Ovary (tissue), 9 donors: ENCODE measurements around the gene FAM53B. TPM values are rescaled to one million over a fixed set of nuclear protein-coding genes. Genes with fewer than 3 reads are reported as not detected.
"Not testable (repeated sequence)": the region's sequence is repeated elsewhere in the genome, so short reads cannot be mapped to it uniquely, and the experiment has no call there.

Source experiments
- DNase-seq, 5 donors: peaks; one replicate each; pipeline ENCODE4 v3.0.0-alpha.2; 2019 to 2020
- H3K27ac ChIP-seq, 2 donors: fragments of 200-600 bp; one replicate each; pipeline versions ENCODE4 v1.5.1 to v1.8.0; 2019 to 2022
- H3K27me3 ChIP-seq: fragments of 200-600 bp; one replicate; pipeline ENCODE4 v1.8.0; 2022
- H3K36me3 ChIP-seq: fragments of 200-600 bp; sonication (generic); one replicate; pipeline ENCODE4 v1.5.1; 2019
- H3K4me1 ChIP-seq: one replicate; pipeline ENCODE4 v1.8.1; 2013; ENCODE audit warnings: mild to moderate bottlenecking, moderate library complexity; ENCODE audit not compliant: insufficient read depth
- H3K4me3 ChIP-seq: fragments of 200-600 bp; sonication (generic); one replicate; pipeline ENCODE4 v1.5.1; 2017
- H3K9me3 ChIP-seq, 2 donors: fragments of 200-600 bp in 1 of 2; sonication (generic) in 1 of 2; one replicate each; pipeline versions ENCODE4 v1.5.1 to v1.8.1; 2013 to 2019; ENCODE audit warnings: mild to moderate bottlenecking in 1 of 2, moderate library complexity in 1 of 2
- EP300 ChIP-seq: sonication (generic); formaldehyde crosslinking; IDR thresholded peaks from one replicate; pipeline ENCODE4 v1.6.1; 2017; ENCODE audit warnings: antibody characterized with exemption
- POLR2A ChIP-seq: fragments of 450-650 bp; IDR thresholded peaks from one replicate; pipeline ENCODE4 v1.6.1; 2017; ENCODE audit warnings: antibody characterized with exemption, mild to moderate bottlenecking, moderate library complexity
- WGBS, 3 donors: extraction: QIAGEN DNeasy Blood & Tissue Kit in 1 of 3; methylation state at CpG; one replicate each; pipeline versions ENCODE4 v1.1.5 to v1.1.7; 2013 to 2017; 5-methylcytosine and 5-hydroxymethylcytosine counted together
- intact Hi-C, 4 donors: fragments of 100-400 bp; cut with DNase I; formaldehyde crosslinking; loops; one replicate each; pipeline versions ENCODE4 v1.11.0 to v1.15.1; 2022 to 2023
- polyA plus RNA-seq, 2 donors: library from polyadenylated mRNA; stranded (reverse); fragments of 200-250 nt in 1 of 2; fragments of 350-450 nt in 1 of 2; fragmentation: Illumina TruSeq in 1 of 2; extraction: RNeasy Lipid Tissue Mini Kit (QIAGEN cat#74804) in 1 of 2; gene quantifications; one replicate each; pipeline ENCODE4 v1.2.3, GENCODE V29; 2013 to 2014
- total RNA-seq, 7 donors: library from RNA; depleted of rRNA in 2 of 7; stranded (reverse); fragments of >200 nt in 2 of 7; fragmentation: NEBNext Ultra II Directional in 3 of 7; extraction: Animal tissue kit (Norgen Biotek cat#: 25700) in 3 of 7; gene quantifications; one replicate each; pipeline versions ENCODE4 v1.1.0 to v1.2.4, GENCODE V29; 2016 to 2023
- TF ChIP-seq, protein P1 (sequence below), 3 donors: fragments of 450-650 bp in 2 of 3; fragments of 200-600 bp in 1 of 3; IDR thresholded peaks; one replicate each; pipeline versions ENCODE4 v1.5.1 to v1.8.0; 2016 to 2022; ENCODE audit warnings: antibody characterized with exemption in 3 of 3, mild to moderate bottlenecking in 1 of 3
- donor health status: DM: no; HTN: no; CAD: no; lungs with moderate emphysema.
- donor health status: DM: no; HTN: no; CAD: no.
- donor health status: Bipolar disorder and iron deficiency.
- donor health status: DM: yes; HTN: yes; CAD: no.
- donor health status: DM: no; HTN: no; CAD: no.
- donor health status: DM: yes; HTN: yes; CAD: no.

Gene FAM53B
- total and polyA plus RNA-seq, 9 donors, result 9.7 to 77.6 (median 45.5) TPM

- Histone ChIP-seq H3K36me3 (no peaks in the 10 kb centered on the region), H3K9me3 (no peaks in the 10 kb centered on the region), H3K27ac (no peak overlapping the region), H3K4me3 (no peak overlapping the region), H3K27me3 (no peaks in the 10 kb centered on the region), H3K4me1 (peaks cover 18% of the 10 kb centered on the region)
- WGBS, 3 donors, result 93 to 97% (median 96%) methylated on average over 34 of the region's 34 CpGs
- TF ChIP-seq EP300, result no peak
- TF ChIP-seq, protein P1, sequence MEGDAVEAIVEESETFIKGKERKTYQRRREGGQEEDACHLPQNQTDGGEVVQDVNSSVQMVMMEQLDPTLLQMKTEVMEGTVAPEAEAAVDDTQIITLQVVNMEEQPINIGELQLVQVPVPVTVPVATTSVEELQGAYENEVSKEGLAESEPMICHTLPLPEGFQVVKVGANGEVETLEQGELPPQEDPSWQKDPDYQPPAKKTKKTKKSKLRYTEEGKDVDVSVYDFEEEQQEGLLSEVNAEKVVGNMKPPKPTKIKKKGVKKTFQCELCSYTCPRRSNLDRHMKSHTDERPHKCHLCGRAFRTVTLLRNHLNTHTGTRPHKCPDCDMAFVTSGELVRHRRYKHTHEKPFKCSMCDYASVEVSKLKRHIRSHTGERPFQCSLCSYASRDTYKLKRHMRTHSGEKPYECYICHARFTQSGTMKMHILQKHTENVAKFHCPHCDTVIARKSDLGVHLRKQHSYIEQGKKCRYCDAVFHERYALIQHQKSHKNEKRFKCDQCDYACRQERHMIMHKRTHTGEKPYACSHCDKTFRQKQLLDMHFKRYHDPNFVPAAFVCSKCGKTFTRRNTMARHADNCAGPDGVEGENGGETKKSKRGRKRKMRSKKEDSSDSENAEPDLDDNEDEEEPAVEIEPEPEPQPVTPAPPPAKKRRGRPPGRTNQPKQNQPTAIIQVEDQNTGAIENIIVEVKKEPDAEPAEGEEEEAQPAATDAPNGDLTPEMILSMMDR (IDR thresholded peaks at IDR 0.05), result no peak
- TF ChIP-seq POLR2A, result no peak
- intact Hi-C loops, result no loop called here
- no peak for DNase-seq
Observed at GRCh38 chr10:124615259-124615658, 128.9 kb downstream of the FAM53B start.

DNA sequence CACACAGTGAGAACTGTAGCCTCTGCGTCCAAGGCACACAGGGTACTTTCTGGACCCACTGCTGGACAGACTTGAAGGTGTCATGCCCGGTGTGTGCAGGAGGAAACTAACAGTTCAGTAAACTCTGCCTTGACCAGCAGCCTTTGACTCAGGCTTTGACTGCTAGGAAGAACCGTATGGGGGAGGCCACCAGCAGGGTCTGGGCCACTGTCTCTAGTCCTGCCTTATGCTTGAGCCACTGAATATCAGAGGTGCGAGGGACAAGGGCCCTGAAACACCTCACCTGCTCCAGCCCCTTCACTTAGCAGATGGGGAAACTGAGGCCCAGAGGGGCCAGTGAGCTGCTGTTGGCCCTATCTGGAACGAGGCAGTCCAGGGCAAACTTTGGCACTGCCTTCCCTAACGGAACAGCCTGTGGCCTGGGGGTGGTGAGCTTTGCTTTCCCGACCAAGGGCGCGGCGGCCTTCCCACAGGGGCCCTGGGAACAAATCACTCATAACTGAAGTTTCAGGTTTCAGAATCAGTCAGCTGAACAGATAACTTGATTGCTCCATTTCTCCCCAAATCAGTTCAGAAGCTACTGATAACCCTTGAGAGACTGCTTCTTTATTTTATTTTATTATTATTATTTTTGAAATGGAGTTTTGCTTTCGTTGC, 130.0 kb downstream of the FAM53B start:
- 83 to 85% (median 84%) methylated on average over 11 of the region's 11 CpGs for WGBS, 3 donors

GRCh38 chr10:124612611-124613498, 131.3 kb downstream of the FAM53B start:
- 56 to 59% (median 57%) methylated on average over 18 of the region's 18 CpGs for WGBS, 3 donors
- Histone ChIP-seq H3K4me1 (peaks cover 7% of the 10 kb centered on the region), H3K27ac (peak overlapping the region in 1 of 2 donors; percentile 21), H3K4me3 (no peak overlapping the region), H3K9me3 (no peaks in the 10 kb centered on the region), H3K27me3 (no peaks in the 10 kb centered on the region), H3K36me3 (no peaks in the 10 kb centered on the region)
- TF ChIP-seq POLR2A (no peak), EP300 (no peak)
- TF ChIP-seq, protein P1 (IDR thresholded peaks at IDR 0.05), result no peak
- peak in 3 of 5 donors; percentile 50 to 66 (median 56) for DNase-seq
- intact Hi-C loops, result no loop called here

More for the DNA sequence above, 130.0 kb downstream of the FAM53B start:
- intact Hi-C loops, result no loop called here
- no peak for DNase-seq
- H3K4me1 ChIP-seq, result peaks cover 12% of the 10 kb centered on the region
- H3K27ac ChIP-seq, result no peak overlapping the region
- no peak overlapping the region for H3K4me3 ChIP-seq
- H3K27me3 ChIP-seq, result no peaks in the 10 kb centered on the region
- H3K36me3 ChIP-seq, result no peaks in the 10 kb centered on the region
- no peaks in the 10 kb centered on the region for H3K9me3 ChIP-seq
- TF ChIP-seq, protein P1 (IDR thresholded peaks at IDR 0.05), result no peak
- no peak for TF ChIP-seq POLR2A
- TF ChIP-seq EP300, result no peak

GRCh38 chr10:124611738-124612137, 132.4 kb downstream of the FAM53B start:
- intact Hi-C loops, result no loop called here
- Histone ChIP-seq H3K27ac (no peak overlapping the region), H3K4me1 (peaks cover 7% of the 10 kb centered on the region), H3K27me3 (no peaks in the 10 kb centered on the region), H3K36me3 (no peaks in the 10 kb centered on the region), H3K4me3 (no peak overlapping the region), H3K9me3 (no peaks in the 10 kb centered on the region)
- TF ChIP-seq POLR2A (no peak), EP300 (no peak)
- TF ChIP-seq, protein P1 (IDR thresholded peaks at IDR 0.05), result no peak
- 84 to 86% (median 86%) methylated on average over 11 of the region's 11 CpGs for WGBS, 3 donors
- no peak for DNase-seq

GRCh38 chr10:124610851-124611250, 133.3 kb downstream of the FAM53B start:
- H3K27me3 ChIP-seq, DNase-seq, H3K4me3 ChIP-seq, H3K9me3 ChIP-seq, H3K4me1 ChIP-seq, H3K36me3 ChIP-seq, H3K27ac ChIP-seq, intact Hi-C loops: not testable (repeated sequence)
- WGBS, 3 donors, result 81 to 97% (median 86%) methylated on average over 7 to 17 of the region's 17 CpGs

- intact Hi-C loops, H3K27me3 ChIP-seq, H3K27ac ChIP-seq, H3K9me3 ChIP-seq, H3K4me3 ChIP-seq, H3K36me3 ChIP-seq, H3K4me1 ChIP-seq: not testable (repeated sequence)
- peak in 1 of 5 donors; percentile 61 for DNase-seq
- WGBS, 3 donors, result 90 to 94% (median 94%) methylated on average over 11 to 18 of the region's 19 CpGs
Observed at GRCh38 chr10:124610186-124610585, 134.0 kb downstream of the FAM53B start.
